ENCODE data around the gene SPATS1.

The SPATS1 gene

DNA sequence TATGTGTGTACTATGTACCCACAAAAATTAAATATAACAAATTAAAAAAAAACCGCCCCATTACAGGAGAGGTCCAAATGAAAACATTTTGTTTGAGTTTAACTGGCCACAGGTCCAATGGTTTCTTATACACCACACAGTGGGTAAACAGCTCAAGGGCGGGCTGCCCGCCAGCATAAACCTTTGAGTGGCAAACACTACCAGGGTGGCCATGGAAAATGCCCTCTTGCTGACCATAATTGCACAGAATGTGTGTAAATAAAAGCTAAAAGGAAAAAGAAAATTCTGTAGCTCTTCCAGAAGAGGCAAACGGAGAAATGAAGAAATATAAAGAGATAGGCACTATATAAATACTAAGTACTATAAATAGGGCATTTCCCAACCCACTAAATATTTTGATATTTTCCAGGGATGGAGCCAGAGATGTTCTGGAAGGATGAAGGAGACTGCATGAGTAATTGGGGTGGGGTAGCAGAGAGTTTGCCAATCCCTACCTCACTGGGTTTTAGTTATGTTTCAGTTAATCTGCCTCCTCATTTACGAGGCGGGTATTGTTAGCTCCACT is 44.0 kb downstream of the SPATS1 start:
- no peak for DNase-seq (ENCODE audit: insufficient read length, low spot score)
- no peak for FAIRE-seq

- peak; percentile 53 for FAIRE-seq
- DNase-seq (ENCODE audit: insufficient read length, low spot score), result no peak
Measured at GRCh38 chr6:44386929-44387345, 44.5 kb downstream of the SPATS1 start.

GRCh38 chr6:44387346-44388134 is 45.1 kb downstream of the SPATS1 start, which contains the start of gene CDC5L:
CDC5L (plus strand) TSS chr6:44387706; CDS start chr6:44387824, 118 bp downstream.
- DNase-seq (ENCODE audit: insufficient read length, low spot score) (peak; percentile 91), FAIRE-seq (peak; percentile 96)

GRCh38 chr6:44388135-44388487 is 45.7 kb downstream of the SPATS1 start:
- FAIRE-seq, result peak; percentile 55
- DNase-seq (ENCODE audit: insufficient read length, low spot score), result no peak

GRCh38 chr6:44388887-44389286 is 46.4 kb downstream of the SPATS1 start:
- no peak for DNase-seq (ENCODE audit: insufficient read length, low spot score)
- FAIRE-seq, result no peak

- FAIRE-seq (no peak), DNase-seq (ENCODE audit: insufficient read length, low spot score) (no peak)
Measured at GRCh38 chr6:44390158-44390683, 47.8 kb downstream of the SPATS1 start.

Measured in GM19239 (cell line).